ENCODE measurements around the gene RGS16. TPM values are rescaled to one million over a fixed set of nuclear protein-coding genes. Genes with fewer than 3 reads are reported as not detected.

Gene RGS16
- total RNA-seq, 4 donors from 2014 or later: 0.41 to 0.98 (median 0.52) TPM; not detected in 1

- in situ Hi-C loops (cut with MboI; ENCODE audit: low sequenced_read_pairs in 4 of 4) (no loop called here), intact Hi-C loops (cut with DNase I; ENCODE audit: low total_unique reads) (no loop called here)
- Histone ChIP-seq H3K27ac (no peak overlapping the region), H3K4me1 (no peaks in the 10 kb centered on the region), H3K4me3 (no peak overlapping the region), H3K36me3 (no peaks in the 10 kb centered on the region), H3K9me3 (no peaks in the 10 kb centered on the region), H3K27me3 (no peaks in the 10 kb centered on the region)
- no peak for TF ChIP-seq POLR2A (IDR thresholded peaks at IDR 0.05)
- no peak for TF ChIP-seq CTCF (IDR thresholded peaks at IDR 0.05 in 4 of 5, conservative IDR thresholded peaks at IDR 0.05 in 1 of 5)
- DNase-seq (no peak), ATAC-seq (no peak)
These were observed 27.0 kb upstream of the RGS16 start for GRCh38 chr1:182631053-182631677.

GRCh38 chr1:182630586-182630985 is 26.4 kb upstream of the RGS16 start:
- no peaks in the 10 kb centered on the region for H3K4me1 ChIP-seq
- H3K27ac ChIP-seq: no peak overlapping the region
- H3K27me3 ChIP-seq: no peaks in the 10 kb centered on the region
- in situ Hi-C loops (cut with MboI; ENCODE audit: low sequenced_read_pairs in 4 of 4): no loop called here
- H3K4me3 ChIP-seq: no peak overlapping the region
- H3K36me3 ChIP-seq: no peaks in the 10 kb centered on the region
- no peaks in the 10 kb centered on the region for H3K9me3 ChIP-seq
- ATAC-seq: no peak
- intact Hi-C loops (cut with DNase I; ENCODE audit: low total_unique reads): no loop called here
- no peak for DNase-seq
- TF ChIP-seq POLR2A (IDR thresholded peaks at IDR 0.05): no peak
- TF ChIP-seq CTCF (IDR thresholded peaks at IDR 0.05 in 4 of 5, conservative IDR thresholded peaks at IDR 0.05 in 1 of 5): no peak

DNA sequence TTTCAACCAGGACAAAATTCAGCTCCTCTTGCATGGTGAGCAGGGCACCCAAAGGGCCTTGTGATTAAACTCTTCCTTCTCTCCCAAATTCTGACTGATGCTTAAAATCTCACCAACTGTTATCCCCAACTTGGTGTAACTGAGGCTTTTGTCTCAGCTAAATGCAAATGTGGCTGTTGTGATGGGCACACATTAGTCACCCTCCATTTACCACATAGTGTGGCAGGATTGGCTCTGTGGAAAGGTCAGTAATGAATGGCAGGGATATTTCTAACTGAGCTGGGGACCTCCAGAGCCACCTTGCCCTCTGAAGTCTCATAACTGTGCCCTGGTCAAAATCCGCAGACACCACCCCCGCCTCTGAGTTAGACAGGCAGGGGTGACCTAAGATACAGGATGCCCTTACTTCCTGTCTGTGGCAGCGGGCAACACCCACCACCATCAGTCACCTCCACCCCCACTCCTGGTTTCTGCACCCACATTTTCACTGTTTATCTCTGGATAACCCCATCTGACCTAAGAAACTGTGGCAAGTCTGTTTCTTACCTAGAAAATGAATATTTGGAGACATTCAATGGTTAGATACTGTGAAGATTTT is 25.4 kb upstream of the RGS16 start:
- in situ Hi-C loops (cut with MboI; ENCODE audit: low sequenced_read_pairs in 4 of 4) (no loop called here), intact Hi-C loops (cut with DNase I; ENCODE audit: low total_unique reads) (no loop called here)
- no peaks in the 10 kb centered on the region for H3K9me3 ChIP-seq
- DNase-seq (no peak), ATAC-seq (no peak)
- no peak for TF ChIP-seq POLR2A (IDR thresholded peaks at IDR 0.05)
- no peak for TF ChIP-seq CTCF (IDR thresholded peaks at IDR 0.05 in 4 of 5, conservative IDR thresholded peaks at IDR 0.05 in 1 of 5)
- no peak overlapping the region for H3K27ac ChIP-seq
- H3K4me3 ChIP-seq: no peak overlapping the region
- H3K36me3 ChIP-seq: no peaks in the 10 kb centered on the region
- H3K4me1 ChIP-seq: no peaks in the 10 kb centered on the region
- no peaks in the 10 kb centered on the region for H3K27me3 ChIP-seq

- no peaks in the 10 kb centered on the region for H3K4me1 ChIP-seq
- TF ChIP-seq POLR2A (IDR thresholded peaks at IDR 0.05) (no peak), CTCF (IDR thresholded peaks at IDR 0.05 in 4 of 5, conservative IDR thresholded peaks at IDR 0.05 in 1 of 5) (no peak)
- DNase-seq (no peak), ATAC-seq (no peak)
- H3K36me3 ChIP-seq: no peaks in the 10 kb centered on the region
- H3K9me3 ChIP-seq: no peaks in the 10 kb centered on the region
- in situ Hi-C loops (cut with MboI; ENCODE audit: low sequenced_read_pairs in 4 of 4) (no loop called here), intact Hi-C loops (cut with DNase I; ENCODE audit: low total_unique reads) (no loop called here)
- no peak overlapping the region for H3K27ac ChIP-seq
- H3K27me3 ChIP-seq: no peaks in the 10 kb centered on the region
- no peak overlapping the region for H3K4me3 ChIP-seq
These were observed 24.9 kb upstream of the RGS16 start for GRCh38 chr1:182629080-182629479.

Data from gastrocnemius medialis (tissue), 4 donors.